GM15510 (cell line): Measurements from ENCODE around the gene ABT1.

ENCODE experiments used
- POLR2A ChIP-seq: IDR thresholded peaks from 3 replicates; pipeline ENCODE4 v1.6.1; 2011; ENCODE audit warnings: borderline replicate concordance; ENCODE audit not compliant: insufficient read length; ENCODE audit errors: extremely low read depth

The ABT1 gene

DNA sequence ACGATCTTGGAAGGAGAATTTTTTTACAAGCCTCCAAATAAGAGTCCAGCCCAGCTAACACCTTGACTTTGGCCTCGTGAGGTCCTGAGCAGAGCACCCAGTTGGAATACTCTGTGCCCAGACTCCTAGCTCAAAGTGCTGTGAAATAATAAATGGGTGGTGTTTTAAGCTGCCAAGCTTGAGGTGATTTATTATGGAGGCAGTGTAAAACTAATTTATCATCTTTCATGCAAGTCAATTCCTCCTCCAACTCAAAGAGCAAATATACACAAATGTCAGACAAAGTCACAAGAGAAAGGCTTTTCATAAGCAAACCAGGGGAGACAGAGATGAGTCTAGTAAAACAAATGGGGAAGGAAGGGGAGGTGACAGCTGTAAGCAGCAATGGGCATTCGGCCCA, 12.7 kb downstream of the ABT1 start:
- no peak for TF ChIP-seq POLR2A

DNA sequence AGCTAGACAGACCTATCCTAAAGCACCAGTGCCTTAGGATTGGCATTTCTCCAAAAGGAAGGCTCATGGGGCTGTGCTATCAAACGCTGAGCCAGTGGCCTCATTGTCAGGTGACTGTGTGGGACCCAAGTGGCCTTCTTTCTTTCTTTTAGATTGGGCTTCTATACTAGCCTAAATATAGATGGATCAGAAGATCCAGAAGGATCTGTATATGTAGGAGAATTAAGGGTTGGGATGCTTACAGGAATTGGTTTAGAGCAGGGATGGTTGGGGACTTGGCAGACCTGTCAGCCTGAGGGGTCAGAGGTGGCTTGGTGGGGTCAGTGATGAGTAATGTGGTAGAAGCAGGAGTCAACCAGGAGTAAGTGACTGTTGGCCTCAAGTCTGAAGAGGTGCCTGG, 14.8 kb downstream of the ABT1 start:
- no peak for TF ChIP-seq POLR2A

DNA sequence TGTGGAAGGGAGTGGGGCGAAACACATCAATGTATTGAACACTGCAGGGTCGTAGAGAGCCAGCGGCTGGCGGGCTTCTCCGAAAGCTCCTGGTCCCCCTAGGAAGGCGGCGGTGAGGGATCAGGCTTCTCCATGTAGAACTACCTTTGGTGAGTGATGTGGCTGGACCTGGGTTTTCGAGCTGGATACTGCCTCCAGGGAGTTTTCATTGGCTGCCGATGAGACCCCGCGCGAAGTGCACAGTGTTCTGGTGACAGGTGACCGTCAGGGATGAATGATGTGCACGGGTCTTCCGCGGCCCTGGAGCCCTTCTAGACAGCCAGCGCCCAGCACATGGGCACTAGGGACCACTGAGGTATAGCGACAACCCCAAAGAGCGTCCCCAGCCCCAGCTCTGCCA, 16.4 kb downstream of the ABT1 start:
- no peak for TF ChIP-seq POLR2A

- no peak for TF ChIP-seq POLR2A
Observed at GRCh38 chr6:26613689-26614683, 17.2 kb downstream of the ABT1 start.

GRCh38 chr6:26623339-26623859, 26.6 kb downstream of the ABT1 start:
- TF ChIP-seq POLR2A: no peak

GRCh38 chr6:26624557-26624956, 27.8 kb downstream of the ABT1 start:
- no peak for TF ChIP-seq POLR2A

GRCh38 chr6:26627843-26628242, 31.1 kb downstream of the ABT1 start:
- TF ChIP-seq POLR2A: no peak

DNA sequence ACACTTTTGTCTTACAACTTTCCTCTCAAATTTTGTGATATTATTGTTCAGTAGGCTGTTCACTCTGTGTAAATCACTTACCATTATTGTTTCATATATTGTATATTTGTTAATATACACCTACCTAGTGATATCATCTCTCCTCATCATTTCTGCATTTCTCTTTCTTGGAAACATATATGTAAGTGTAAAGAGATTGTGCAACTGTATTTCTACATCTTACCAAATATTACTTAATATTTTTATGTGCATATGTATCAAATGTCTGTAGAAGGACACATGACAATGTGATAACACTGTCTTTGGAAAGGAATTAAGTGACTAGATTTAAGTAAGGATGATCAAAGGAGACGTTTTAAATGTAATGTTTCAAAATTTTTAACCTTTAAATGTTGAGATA, 32.6 kb downstream of the ABT1 start:
- TF ChIP-seq POLR2A: no peak

DNA sequence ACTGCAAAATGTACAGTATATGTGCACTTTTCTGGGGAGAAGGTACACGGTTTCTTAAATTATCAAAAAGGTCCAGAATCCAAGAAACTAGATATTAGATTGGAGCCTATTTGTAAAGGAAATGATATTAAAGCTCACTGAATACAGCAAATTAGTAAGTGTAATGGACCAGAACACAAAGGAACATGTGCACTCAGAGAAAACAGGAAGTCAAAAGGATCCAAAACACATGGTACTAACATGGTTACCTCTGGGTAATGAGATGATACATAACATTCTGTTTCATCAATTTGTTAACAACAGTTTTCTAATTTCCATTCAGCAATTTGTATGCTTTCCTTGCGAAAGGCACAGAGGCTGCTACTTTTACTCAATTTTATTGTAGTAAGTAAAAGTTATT, 44.1 kb downstream of the ABT1 start:
- no peak for TF ChIP-seq POLR2A

DNA sequence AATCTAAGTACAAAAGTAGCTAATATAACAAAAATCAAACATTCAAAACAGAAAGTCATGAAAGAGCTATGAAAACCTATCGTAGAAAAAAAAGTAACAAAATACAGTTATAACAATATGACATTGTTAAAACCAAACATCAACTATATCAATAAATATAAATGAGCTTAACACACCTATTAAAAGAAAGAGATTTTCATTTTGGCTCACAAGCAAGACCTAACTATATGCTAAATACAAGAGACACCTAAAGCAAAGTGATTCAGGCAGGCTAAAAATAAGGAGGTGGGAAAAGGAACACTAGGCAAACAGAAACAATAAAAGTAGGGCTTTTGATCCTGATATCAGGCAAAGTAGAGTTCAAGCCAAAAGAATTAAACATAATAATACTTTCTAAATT, 49.3 kb downstream of the ABT1 start:
- TF ChIP-seq POLR2A: no peak
